A172 (cell line): ENCODE results near the gene GPR55. TPM values are rescaled to one million over a fixed set of nuclear protein-coding genes. Genes with fewer than 3 reads are reported as not detected.

Experiments
- DNase-seq: peaks from one replicate; pipeline ENCODE4 v3.0.0-alpha.2; 2015; ENCODE audit warnings: low spot score
- total RNA-seq: library from RNA; depleted of rRNA; stranded (reverse); fragments of >200 nt; shearing (Covaris generic); gene quantifications from 2 replicates; pipeline ENCODE4 v1.2.3, GENCODE V29; 2014; rRNA removed

GPR55 gene
- total RNA-seq, 1 experiment from 2014 or later, result 0.24 TPM

DNA sequence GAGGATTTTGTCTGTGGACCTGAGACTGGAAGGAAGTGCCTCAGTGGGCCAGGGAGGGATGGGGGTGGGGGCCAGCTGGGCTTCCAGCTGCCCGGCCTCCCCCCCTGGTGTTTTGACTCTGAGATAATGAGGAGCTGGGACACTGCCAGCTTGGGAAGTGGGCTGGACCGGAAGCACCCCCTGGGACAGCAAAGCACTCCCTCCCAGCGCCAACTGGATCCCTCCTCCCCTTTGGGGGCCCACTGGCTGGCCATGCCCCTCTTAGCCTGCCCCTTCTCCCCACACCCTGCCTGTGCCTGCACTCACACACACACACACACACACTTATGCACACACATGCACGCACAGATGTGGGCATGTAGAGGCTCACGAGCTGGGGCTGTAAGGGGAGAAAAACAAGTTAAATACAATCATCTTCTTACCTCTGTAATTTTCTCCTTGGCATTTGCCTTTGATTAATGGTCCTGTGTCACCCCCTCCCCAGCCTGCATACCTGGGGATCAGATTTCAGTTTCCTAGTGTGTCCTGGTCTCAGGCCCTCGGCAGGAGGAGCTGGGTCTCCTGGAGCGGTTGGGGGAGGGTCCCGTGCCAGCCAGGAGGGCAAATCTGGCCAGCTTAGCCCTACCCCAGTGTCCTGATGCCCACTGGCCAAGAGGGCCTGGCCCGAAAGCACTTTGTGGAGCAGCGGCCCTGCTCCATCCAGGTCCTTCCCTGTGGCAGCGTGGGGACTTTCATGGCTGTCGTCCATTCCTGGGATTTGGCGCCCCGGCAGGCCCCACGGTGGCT lies 56.7 kb downstream of the GPR55 start:
- DNase-seq, result no peak

DNA sequence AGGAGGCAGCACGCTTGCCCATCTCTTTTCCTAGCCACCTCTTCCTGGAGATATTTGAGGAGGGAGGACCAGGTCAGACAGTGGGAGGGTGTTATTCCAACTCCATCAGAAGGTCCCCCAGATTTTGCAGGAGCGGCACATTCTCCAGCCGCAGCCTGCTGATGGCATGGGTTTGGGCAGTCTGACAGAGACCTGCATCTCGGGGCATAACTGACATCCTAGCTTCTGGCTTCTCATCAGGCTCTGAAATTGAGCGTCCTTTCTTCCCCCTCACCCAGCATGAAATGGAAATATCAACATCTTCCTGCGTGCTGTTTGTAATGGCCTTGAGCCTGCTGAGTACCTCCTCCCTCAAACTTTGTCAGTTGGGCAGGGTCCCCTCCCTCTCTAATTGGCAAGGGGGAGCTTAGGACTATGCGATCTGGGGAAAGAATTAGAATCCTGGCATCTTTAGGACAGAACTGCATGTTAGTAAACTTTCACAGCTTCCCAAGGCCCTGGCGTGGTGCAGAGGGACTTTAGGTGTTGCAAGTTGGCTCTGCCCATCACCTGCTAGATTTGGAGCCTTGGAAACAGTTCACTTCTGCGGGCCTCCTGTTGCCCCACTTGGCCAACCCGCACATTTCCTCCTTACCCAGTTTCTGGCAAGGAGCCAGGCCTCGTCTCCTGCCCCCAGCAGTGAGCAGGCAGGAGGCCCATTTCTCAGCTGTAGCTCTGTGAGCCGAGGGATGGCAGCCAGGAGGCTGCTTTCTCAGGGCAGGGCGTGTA lies 58.1 kb downstream of the GPR55 start:
- DNase-seq, result no peak

DNA sequence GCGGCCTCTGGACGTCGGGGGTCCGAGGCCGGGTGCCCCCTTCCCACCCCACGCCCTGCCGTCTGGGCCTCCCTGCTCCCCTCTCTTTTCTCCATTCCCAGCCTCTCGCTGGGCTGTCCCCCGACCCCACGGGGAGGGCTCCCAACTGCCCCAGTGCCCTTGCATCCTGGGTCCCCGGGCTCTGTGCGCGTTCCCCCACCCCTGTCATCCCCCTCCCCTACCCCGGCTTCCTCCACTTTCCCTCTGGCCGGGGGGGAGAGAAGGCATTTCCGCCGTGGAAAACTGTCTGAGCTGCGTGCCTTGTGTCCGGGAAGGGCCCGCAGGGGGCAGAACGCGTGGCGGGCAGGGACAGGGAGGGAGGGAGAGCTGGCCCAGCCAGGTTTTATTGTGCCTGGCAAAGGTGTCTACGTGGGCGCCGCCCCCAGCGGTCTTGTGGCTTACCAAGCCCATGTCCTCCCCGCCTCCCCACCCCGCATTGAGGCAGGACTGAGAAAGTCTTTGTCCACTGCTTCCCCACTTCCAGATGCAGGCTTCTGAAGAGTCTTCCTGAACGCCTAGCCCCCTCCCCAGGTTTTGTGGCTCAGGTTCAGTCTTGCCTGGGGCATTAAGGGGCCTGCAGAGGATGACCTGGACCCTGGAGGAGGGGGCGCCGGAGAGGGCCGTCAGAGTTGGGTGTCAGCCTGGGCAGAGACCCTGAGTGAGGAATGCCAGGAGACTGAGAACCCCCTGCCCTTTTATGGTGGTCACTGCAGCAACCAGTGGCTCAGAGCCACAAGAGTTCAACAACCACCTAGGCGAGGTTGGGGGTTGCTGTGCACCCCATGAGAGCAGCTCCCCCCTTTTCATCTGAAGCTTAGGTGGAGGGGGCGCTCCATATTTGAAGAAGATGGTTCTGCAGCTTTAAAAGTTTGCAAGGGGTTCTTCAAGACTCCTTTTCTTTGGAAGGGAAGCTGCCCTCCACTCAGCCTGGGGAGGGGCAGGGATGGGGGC lies 59.0 kb downstream of the GPR55 start:
- no peak for DNase-seq

DNA sequence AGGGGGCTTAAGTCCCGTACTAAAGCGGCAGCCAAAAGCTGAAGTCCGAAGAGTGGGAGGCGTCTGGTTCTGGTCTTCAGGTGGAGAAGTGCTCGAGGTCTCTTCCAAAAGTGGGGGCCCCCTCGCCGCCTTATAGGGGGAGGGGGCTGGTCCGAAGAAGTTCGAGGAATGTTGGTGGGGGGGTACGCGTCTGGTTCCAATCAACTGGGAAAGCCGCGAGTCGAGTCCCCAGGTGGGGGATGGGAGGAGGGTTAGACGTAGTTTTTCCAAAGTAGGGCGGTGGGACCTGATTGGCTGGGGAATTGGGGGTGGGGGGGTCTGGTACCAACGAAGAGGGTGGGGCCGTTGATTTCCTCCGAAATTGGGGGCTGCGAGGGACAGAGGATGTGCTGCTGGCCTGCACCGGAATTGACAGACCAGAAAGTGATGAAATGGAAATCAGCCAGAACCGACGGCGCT lies 59.7 kb downstream of the GPR55 start:
- DNase-seq, result no peak

DNA sequence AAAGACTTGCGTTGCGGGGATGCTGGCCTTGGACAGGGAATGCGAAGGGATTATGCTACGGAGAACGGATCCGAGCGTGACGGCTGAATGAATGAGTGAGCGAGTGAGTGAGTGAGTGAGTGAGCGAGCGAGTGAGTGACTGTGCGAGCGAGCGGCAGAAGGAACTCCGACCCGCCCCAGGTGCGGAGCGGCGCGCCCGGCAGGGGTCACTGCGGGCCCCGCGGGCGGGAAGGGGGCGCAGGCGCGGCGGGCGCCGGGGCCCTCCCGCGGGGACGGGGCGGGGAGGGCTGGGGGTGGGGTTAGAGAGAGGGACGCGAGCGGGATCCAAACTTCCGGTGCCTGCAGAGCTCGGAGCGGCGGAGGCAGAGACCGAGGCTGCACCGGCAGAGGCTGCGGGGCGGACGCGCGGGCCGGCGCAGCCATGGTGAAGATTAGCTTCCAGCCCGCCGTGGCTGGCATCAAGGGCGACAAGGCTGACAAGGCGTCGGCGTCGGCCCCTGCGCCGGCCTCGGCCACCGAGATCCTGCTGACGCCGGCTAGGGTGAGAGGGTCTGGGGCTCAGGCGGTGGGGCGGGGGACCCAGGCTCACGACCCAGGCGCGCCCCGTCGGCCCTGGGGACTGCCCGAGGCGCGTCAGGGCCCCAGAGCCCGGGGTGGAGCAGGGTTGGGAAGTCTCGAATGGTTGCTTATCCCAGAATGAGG lies 60.3 kb downstream of the GPR55 start, which contains the start of gene ITM2C:
Gene ITM2C (plus strand): TSS at position 338 of the 702 bp plus-strand sequence. CDS start 84 bp downstream, at position 422.
- peak; percentile 55 for DNase-seq

DNA sequence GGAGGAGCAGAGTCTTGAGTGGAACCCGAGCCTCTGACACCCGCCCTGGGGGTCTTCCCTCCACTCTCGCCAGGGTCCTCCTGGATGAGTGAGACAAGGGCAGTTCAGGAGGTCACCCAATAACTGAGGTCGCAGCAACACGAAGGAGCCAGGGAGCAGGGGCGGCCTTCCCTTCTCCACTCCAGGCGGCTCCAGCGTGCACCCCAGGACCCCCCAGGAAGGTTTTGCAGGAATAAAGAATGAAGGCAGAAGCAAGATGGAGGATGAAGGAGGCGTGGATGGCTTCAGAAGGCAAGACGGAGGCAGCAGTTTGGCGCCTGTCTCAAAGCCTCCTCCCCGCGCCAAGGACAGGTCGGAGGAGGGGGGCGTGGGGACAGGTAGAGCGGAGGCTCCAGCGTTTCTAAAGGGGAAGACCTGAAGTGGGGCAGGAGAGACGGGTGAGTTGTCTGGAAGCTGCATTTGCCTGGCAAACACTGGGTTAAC lies 60.9 kb downstream of the GPR55 start:
- DNase-seq, result no peak

DNA sequence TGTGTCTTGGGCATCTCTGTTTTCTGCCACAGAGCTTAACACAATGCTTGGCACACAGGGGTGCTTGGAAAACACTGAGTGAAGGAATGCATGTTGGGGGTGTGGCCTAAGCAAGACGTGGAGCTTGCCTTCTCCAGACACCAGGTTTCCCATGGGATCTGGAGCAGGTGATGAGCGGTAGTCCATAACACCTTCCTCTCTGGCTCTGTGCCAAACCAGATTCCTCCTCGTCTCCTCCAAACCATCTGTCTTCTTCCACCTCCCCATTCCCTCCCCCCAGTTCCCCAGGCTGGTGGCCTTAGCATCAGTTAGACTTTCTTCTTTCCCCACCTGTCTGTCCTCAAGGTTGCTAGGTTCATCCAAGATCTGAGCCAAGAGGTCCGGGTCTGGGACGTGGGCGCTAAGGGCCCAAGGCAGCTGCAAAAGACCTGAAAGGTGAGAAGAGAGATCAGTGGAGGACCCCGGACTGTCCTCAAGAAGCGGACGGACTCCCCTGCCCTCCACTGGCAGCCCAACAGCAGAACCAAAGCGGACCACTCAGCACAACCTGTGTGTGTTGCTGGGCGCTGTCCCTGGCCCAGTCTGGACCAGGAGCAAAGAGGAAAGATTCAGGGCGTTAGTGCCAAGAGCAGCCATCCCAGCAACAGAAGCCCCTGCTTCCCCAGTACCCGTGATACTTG lies 61.5 kb downstream of the GPR55 start:
- DNase-seq, result no peak

DNA sequence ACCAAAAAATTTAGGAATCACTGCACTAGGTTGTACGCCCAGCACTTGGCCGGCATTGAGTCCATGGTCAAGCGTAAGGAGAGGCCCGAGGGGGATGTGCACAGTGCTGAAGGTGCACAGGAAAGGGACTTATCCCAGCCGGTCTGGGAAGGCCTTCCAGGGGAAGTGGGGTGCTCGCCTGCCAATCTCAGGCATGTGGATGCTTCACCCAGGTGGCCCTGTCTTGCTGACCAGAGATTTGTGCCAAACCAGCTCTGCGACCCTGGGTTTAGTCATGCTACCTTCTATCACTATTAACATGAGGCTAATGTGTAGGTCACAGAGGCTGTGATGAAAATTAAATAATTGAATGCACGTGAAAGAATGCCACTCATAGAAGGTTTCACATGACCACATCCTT lies 62.0 kb downstream of the GPR55 start:
- DNase-seq, result no peak

DNA sequence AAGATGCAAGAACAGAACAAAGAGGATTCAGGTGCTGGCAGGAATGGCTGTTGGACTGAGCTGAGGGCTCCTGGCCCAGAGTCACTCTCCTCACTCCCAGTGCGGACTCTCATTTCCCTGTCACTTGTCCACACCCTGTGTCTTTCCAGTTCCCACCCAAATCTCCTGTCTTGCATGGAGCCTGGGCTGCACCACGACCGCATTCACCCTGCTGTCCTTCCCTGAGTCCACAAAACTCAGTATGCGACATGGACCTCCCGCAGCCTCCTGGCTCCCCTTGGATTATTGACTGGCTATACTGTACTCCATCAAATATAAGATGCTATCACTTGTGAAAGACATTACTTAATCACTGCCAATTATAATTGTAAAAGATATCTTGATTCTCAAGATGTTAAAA lies 62.8 kb downstream of the GPR55 start:
- no peak for DNase-seq

DNA sequence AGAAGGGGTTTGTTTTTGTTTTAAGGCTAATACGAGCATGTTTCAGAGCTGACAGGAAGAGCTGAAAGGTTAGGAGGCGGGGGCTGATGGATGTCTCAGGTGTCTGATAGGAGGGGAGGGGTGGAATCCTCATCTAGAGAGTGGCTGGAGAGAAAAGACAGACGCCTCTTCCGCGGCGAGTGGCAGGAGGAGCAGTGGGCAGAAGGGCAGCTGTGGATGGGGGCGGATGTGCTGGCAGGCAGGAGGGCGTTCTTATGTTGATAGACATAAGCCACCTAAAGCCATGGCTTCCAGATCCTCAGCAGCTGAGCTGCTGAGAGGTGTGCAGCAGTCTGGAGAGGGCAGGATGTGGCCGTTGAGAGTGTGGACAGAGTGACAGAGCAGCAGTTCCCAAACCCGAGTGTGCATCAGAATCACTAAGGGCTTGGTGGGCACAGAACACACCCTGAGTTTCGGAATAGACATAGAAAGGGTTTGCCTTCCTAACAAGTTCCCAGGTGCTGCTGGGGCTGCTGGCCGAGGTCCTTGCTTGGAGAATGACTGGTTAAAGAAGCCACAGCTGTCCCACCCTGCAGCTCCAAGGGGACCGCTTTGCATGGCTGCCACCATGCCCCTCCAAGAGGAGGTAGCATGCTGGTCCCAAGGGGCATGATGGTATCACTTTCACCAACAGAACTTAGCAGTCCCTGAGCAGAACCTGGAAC lies 63.3 kb downstream of the GPR55 start:
- no peak for DNase-seq

Other genes with a start within 250 kb of the GPR55 start
- 49.8 and 51.9 TPM in 2 replicates for gene CAB39, start 212.4 kb downstream of the GPR55 start, total RNA-seq
- gene ITM2C, start 60.3 kb downstream of the GPR55 start, total RNA-seq, result 52.0 and 53.4 TPM in 2 replicates
- not detected in 2 replicates for gene SPATA3, start 70.9 kb upstream of the GPR55 start, total RNA-seq
- gene C2orf72, start 112.3 kb upstream of the GPR55 start, total RNA-seq, result 2.6 and 10.8 TPM in 2 replicates
- 206 and 259 TPM in 2 replicates for gene PSMD1, start 131.6 kb upstream of the GPR55 start, total RNA-seq
- gene HTR2B, start 199.8 kb upstream of the GPR55 start, total RNA-seq, result 0.07 TPM in 1 of 2 replicates, not detected in the other